ENCODE data around the gene PARP6.
A peak's percentile ranks its signal among the peaks of the same experiment; 100 is the strongest.

Gene PARP6

GRCh38 chr15:72313881-72314280 lies 41.5 kb upstream of the PARP6 start:
- TF ChIP-seq CTCF (IDR thresholded peaks at IDR 0.05): no peak
- Histone ChIP-seq H3K27me3 (peaks cover 1% of the 10 kb centered on the region), H3K27ac (no peak overlapping the region), H3K4me1 (ENCODE audit: control insufficient read depth in 1 of 2, insufficient read depth in 1 of 2, low read depth in 1 of 2, low read length in 1 of 2) (no peaks in the 10 kb centered on the region), H3K4me3 (ENCODE audit: low read depth in 1 of 2, low read length in 1 of 2) (no peak overlapping the region), H3K9me3 (no peaks in the 10 kb centered on the region), H3K36me3 (no peaks in the 10 kb centered on the region)

GRCh38 chr15:72313448-72313840 lies 41.1 kb upstream of the PARP6 start:
- TF ChIP-seq CTCF (IDR thresholded peaks at IDR 0.05): no peak
- Histone ChIP-seq H3K27ac (no peak overlapping the region), H3K4me3 (ENCODE audit: low read depth in 1 of 2, low read length in 1 of 2) (no peak overlapping the region), H3K27me3 (no peaks in the 10 kb centered on the region), H3K9me3 (no peaks in the 10 kb centered on the region), H3K36me3 (no peaks in the 10 kb centered on the region), H3K4me1 (ENCODE audit: control insufficient read depth in 1 of 2, insufficient read depth in 1 of 2, low read depth in 1 of 2, low read length in 1 of 2) (no peaks in the 10 kb centered on the region)

GRCh38 chr15:72312605-72313447 lies 40.5 kb upstream of the PARP6 start:
- H3K9me3 ChIP-seq: no peaks in the 10 kb centered on the region
- no peaks in the 10 kb centered on the region for H3K36me3 ChIP-seq
- H3K4me3 ChIP-seq (ENCODE audit: low read depth in 1 of 2, low read length in 1 of 2): no peak overlapping the region
- H3K27ac ChIP-seq: no peak overlapping the region
- peak; percentile 73 for TF ChIP-seq CTCF (IDR thresholded peaks at IDR 0.05)
- H3K27me3 ChIP-seq: no peaks in the 10 kb centered on the region
- H3K4me1 ChIP-seq (ENCODE audit: control insufficient read depth in 1 of 2, insufficient read depth in 1 of 2, low read depth in 1 of 2, low read length in 1 of 2): no peaks in the 10 kb centered on the region

- Histone ChIP-seq H3K4me1 (ENCODE audit: control insufficient read depth in 1 of 2, insufficient read depth in 1 of 2, low read depth in 1 of 2, low read length in 1 of 2) (peaks cover 0 to 10% of the 10 kb centered on the region in 2 experiments), H3K9me3 (no peaks in the 10 kb centered on the region), H3K4me3 (ENCODE audit: low read depth in 1 of 2, low read length in 1 of 2) (no peak overlapping the region), H3K27me3 (no peaks in the 10 kb centered on the region), H3K36me3 (no peaks in the 10 kb centered on the region), H3K27ac (no peak overlapping the region)
- no peak for TF ChIP-seq CTCF (IDR thresholded peaks at IDR 0.05)
Measured at GRCh38 chr15:72307026-72307425, 34.7 kb upstream of the PARP6 start.

GRCh38 chr15:72306211-72306785 lies 33.9 kb upstream of the PARP6 start:
- Histone ChIP-seq H3K36me3 (no peaks in the 10 kb centered on the region), H3K4me1 (ENCODE audit: control insufficient read depth in 1 of 2, insufficient read depth in 1 of 2, low read depth in 1 of 2, low read length in 1 of 2) (peaks cover 0 to 10% of the 10 kb centered on the region in 2 experiments), H3K4me3 (ENCODE audit: low read depth in 1 of 2, low read length in 1 of 2) (no peak overlapping the region), H3K27ac (no peak overlapping the region), H3K9me3 (no peaks in the 10 kb centered on the region), H3K27me3 (no peaks in the 10 kb centered on the region)
- TF ChIP-seq CTCF (IDR thresholded peaks at IDR 0.05): no peak

Measured in neutrophil (primary cell).